HCT116 (cell line): Measurements from ENCODE around the gene SLC4A9. TPM values are rescaled to one million over a fixed set of nuclear protein-coding genes. Genes with fewer than 3 reads are reported as not detected.

ENCODE experiments used
- ATAC-seq: fragments of 200-7000 bp; cut with Tn5 transposase; 2 replicates; pipeline ENCODE4 v1.9.1; 2020; ENCODE audit warnings: mild to moderate bottlenecking, moderate library complexity
- BruUV-seq: library from RNA; stranded (reverse); fragments of 400-500 nt; replicated peaks from 2 replicates; lab custom pipeline; 2021; lab: Mats Ljungman, UMichigan
- CTCF ChIA-PET: fragments of 300-600 bp; sonication (Branson Sonifier 250); formaldehyde crosslinking; loops from one replicate; lab custom pipeline; 2021; ENCODE audit warnings: antibody characterized with exemption; lab: Charles Lee
- POLR2A ChIA-PET: fragments of 300-600, 350-600 bp; sonication (Branson Sonifier 250); formaldehyde crosslinking; loops from one replicate; lab custom pipeline; 2021; ENCODE audit warnings: antibody characterized with exemption; lab: Charles Lee
- RAD21 ChIA-PET, 2 experiments: fragments of 300-600 bp; sonication (Branson Sonifier 250); formaldehyde crosslinking; loops; one replicate each; lab custom pipeline; 2023; ENCODE audit warnings: low total read pairs in 2 of 2; ENCODE audit not compliant: uncharacterized antibody in 2 of 2, unreplicated experiment in 2 of 2, low non-redundant PET in 1 of 2; lab: Charles Lee
- DNase-seq: peaks from one replicate; pipeline ENCODE4 v3.0.0-alpha.2; 2010; ENCODE audit warnings: low read depth, low spot score
- H2AFZ ChIP-seq: fragments of 200-600 bp; shearing (Covaris generic), sonication (generic); 2 replicates; pipeline ENCODE4 v1.6.1; 2017; ENCODE audit warnings: low read depth, mixed run types, mixed read lengths, antibody characterized with exemption, low read length; ENCODE audit not compliant: poor library complexity, severe bottlenecking
- H3K27ac ChIP-seq: 2 replicates; pipeline ENCODE4 v1.5.1; 2012; ENCODE audit warnings: low read depth, low read length
- H3K27me3 ChIP-seq: fragments of 200-600 bp; sonication (generic); 2 replicates; pipeline ENCODE4 v1.6.1; 2016; ENCODE audit warnings: mixed run types, low read length, mixed read lengths; ENCODE audit not compliant: insufficient read depth
- H3K36me3 ChIP-seq, 2 experiments: fragments of 200-500 bp in 1 of 2; fragments of 200-600 bp in 1 of 2; sonication (Bioruptor generic) in 1 of 2; sonication (generic) in 1 of 2; 2 replicates each; pipeline versions ENCODE4 v1.5.1 to v1.6.1; 2014 to 2016; ENCODE audit warnings: low read length in 2 of 2, inconsistent platforms in 1 of 2, mixed read lengths in 1 of 2, mixed run types in 1 of 2; ENCODE audit not compliant: insufficient read depth in 2 of 2, control insufficient read depth in 1 of 2
- H3K4me1 ChIP-seq, 2 experiments: fragments of 200-600 bp in 1 of 2; sonication (generic) in 1 of 2; 2 replicates each; pipeline versions ENCODE4 v1.5.1 to v1.6.1; 2012 to 2017; ENCODE audit warnings: low read length in 2 of 2, inconsistent platforms in 1 of 2, mild to moderate bottlenecking in 1 of 2, mixed read lengths in 1 of 2, mixed run types in 1 of 2, moderate library complexity in 1 of 2; ENCODE audit not compliant: insufficient read depth in 2 of 2, control insufficient read depth in 1 of 2
- H3K4me2 ChIP-seq: fragments of 200-600 bp; sonication (generic); 2 replicates; pipeline ENCODE4 v1.6.1; 2017; ENCODE audit warnings: mixed run types, low read length, mixed read lengths
- H3K4me3 ChIP-seq, 2 experiments: fragments of 200-600 bp in 1 of 2; sonication (generic) in 1 of 2; replicated peaks in 1 of 2; 2 replicates each; pipeline ENCODE4 v1.5.1; 2011 to 2016; ENCODE audit warnings: low read length in 2 of 2, control low read depth in 1 of 2, low read depth in 1 of 2, mild to moderate bottlenecking in 1 of 2, mixed read lengths in 1 of 2, mixed run types in 1 of 2
- H3K79me2 ChIP-seq: fragments of 200-600 bp; sonication (generic); 2 replicates; pipeline ENCODE4 v1.6.1; 2017; ENCODE audit warnings: mild to moderate bottlenecking, mixed run types, low read length, moderate library complexity, mixed read lengths; ENCODE audit not compliant: insufficient read depth
- H3K9ac ChIP-seq: fragments of 200-600 bp; sonication (generic); 2 replicates; pipeline ENCODE4 v1.6.1; 2016; ENCODE audit warnings: low read length, mixed read lengths
- H3K9me2 ChIP-seq: fragments of 200-600 bp; sonication (generic), shearing (Covaris generic); 2 replicates; pipeline ENCODE4 v1.6.1; 2017; ENCODE audit warnings: mixed run types, mild to moderate bottlenecking, moderate library complexity; ENCODE audit not compliant: insufficient read depth
- H3K9me3 ChIP-seq, 2 experiments: fragments of 200-500 bp in 1 of 2; fragments of 200-600 bp in 1 of 2; sonication (Bioruptor generic) in 1 of 2; sonication (generic) in 1 of 2; 2 replicates each; pipeline ENCODE4 v1.6.1; 2014 to 2017; ENCODE audit warnings: low read length in 2 of 2, mixed read lengths in 2 of 2, inconsistent platforms in 1 of 2, low read depth in 1 of 2, mild to moderate bottlenecking in 1 of 2, mixed run types in 1 of 2, moderate library complexity in 1 of 2; ENCODE audit not compliant: control insufficient read depth in 1 of 2, insufficient read depth in 1 of 2
- H4K20me1 ChIP-seq: fragments of 200-600 bp; sonication (generic), shearing (Covaris generic); 2 replicates; pipeline ENCODE4 v1.6.1; 2017; ENCODE audit warnings: mixed run types, mild to moderate bottlenecking, moderate library complexity; ENCODE audit not compliant: insufficient read depth
- CBX3 ChIP-seq: IDR thresholded peaks from 2 replicates; pipeline ENCODE4 v1.6.1; 2012; ENCODE audit warnings: low read depth
- CEBPB ChIP-seq: IDR thresholded peaks from 2 replicates; pipeline ENCODE4 v1.6.1; 2012; ENCODE audit warnings: low read depth
- CTCF ChIP-seq, 3 experiments: fragments of 200-600 bp in 1 of 3; sonication (generic) in 1 of 3; IDR thresholded peaks in 2 of 3; conservative IDR thresholded peaks in 1 of 3; 2 replicates each; pipeline ENCODE4 v1.5.1; 2012 to 2017; ENCODE audit warnings: low read depth in 2 of 3, low read length in 2 of 3, antibody characterized with exemption in 1 of 3, borderline replicate concordance in 1 of 3, control low read depth in 1 of 3, mild to moderate bottlenecking in 1 of 3, mixed read lengths in 1 of 3, mixed run types in 1 of 3, moderate library complexity in 1 of 3; ENCODE audit not compliant: insufficient read depth in 1 of 3
- EGR1 ChIP-seq: IDR thresholded peaks from 2 replicates; pipeline ENCODE4 v1.6.1; 2012; ENCODE audit warnings: low read depth
- ELF1 ChIP-seq: IDR thresholded peaks from 2 replicates; pipeline ENCODE4 v1.6.1; 2012; ENCODE audit warnings: low read depth, borderline replicate concordance
- EZH2 ChIP-seq: fragments of 200-600 bp; sonication (generic); IDR thresholded peaks from 2 replicates; pipeline ENCODE4 v1.6.1; 2017; ENCODE audit warnings: antibody characterized with exemption, mixed run types
- EZH2phosphoT487 ChIP-seq: fragments of 200-600 bp; IDR thresholded peaks from 2 replicates; pipeline ENCODE4 v1.6.1; 2018; ENCODE audit warnings: antibody characterized with exemption, borderline replicate concordance
- JUND ChIP-seq: IDR thresholded peaks from 2 replicates; pipeline ENCODE4 v1.6.1; 2012
- POLR2A ChIP-seq: IDR thresholded peaks from 2 replicates; pipeline ENCODE4 v1.7.0; 2011; ENCODE audit warnings: borderline replicate concordance; ENCODE audit not compliant: insufficient read depth, insufficient read length; ENCODE audit errors: extremely low read depth
- POLR2AphosphoS5 ChIP-seq: IDR thresholded peaks from 2 replicates; pipeline ENCODE4 v1.6.1; 2011; ENCODE audit warnings: mild to moderate bottlenecking, low read depth, low read length, moderate library complexity
- SIN3A ChIP-seq: IDR thresholded peaks from 2 replicates; pipeline ENCODE4 v1.6.1; 2012; ENCODE audit warnings: low read depth
- SP1 ChIP-seq: IDR thresholded peaks from 2 replicates; pipeline ENCODE4 v1.6.1; 2012; ENCODE audit warnings: low read depth
- SRF ChIP-seq: IDR thresholded peaks from 2 replicates; pipeline ENCODE4 v1.6.1; 2012; ENCODE audit warnings: low read depth
- TCF7L2 ChIP-seq: IDR thresholded peaks from 2 replicates; pipeline ENCODE4 v1.7.0; 2011; ENCODE audit warnings: borderline replicate concordance, inconsistent platforms; ENCODE audit not compliant: insufficient read depth, insufficient read length; ENCODE audit errors: extremely low read depth
- YY1 ChIP-seq: IDR thresholded peaks from 2 replicates; pipeline ENCODE4 v1.6.1; 2011; ENCODE audit warnings: low read length, low read depth, moderate library complexity, mild to moderate bottlenecking; ENCODE audit not compliant: insufficient replicate concordance; ENCODE audit errors: extremely low read depth
- ZBTB33 ChIP-seq: IDR thresholded peaks from 2 replicates; pipeline ENCODE4 v1.6.1; 2011; ENCODE audit warnings: mild to moderate bottlenecking, low read length, moderate library complexity; ENCODE audit not compliant: insufficient replicate concordance; ENCODE audit errors: extremely low read depth
- ZFX ChIP-seq: fragments of 450-650 bp; IDR thresholded peaks from 2 replicates; pipeline ENCODE4 v1.6.1; 2017
- ZNF274 ChIP-seq: fragments of 200-500 bp; sonication (Bioruptor generic); IDR thresholded peaks from 2 replicates; pipeline ENCODE4 v1.6.1; 2014; ENCODE audit warnings: mild to moderate bottlenecking, low read depth, low read length, inconsistent platforms
- intact Hi-C: fragments of 100-400 bp; cut with micrococcal nuclease; formaldehyde crosslinking; loops from 2 replicates; pipeline ENCODE4 v1.10.0; 2022
- total RNA-seq: library from RNA; stranded (reverse); gene quantifications from one replicate; pipeline ENCODE4 v1.2.1, GENCODE V29; 2021; ENCODE audit not compliant: unreplicated experiment
- TF ChIP-seq, protein P1 (sequence below): IDR thresholded peaks from 2 replicates; pipeline ENCODE4 v1.6.1; 2012; ENCODE audit warnings: low read depth

SLC4A9 gene
- total RNA-seq, 1 experiment from 2014 or later: 0.49 TPM

DNA sequence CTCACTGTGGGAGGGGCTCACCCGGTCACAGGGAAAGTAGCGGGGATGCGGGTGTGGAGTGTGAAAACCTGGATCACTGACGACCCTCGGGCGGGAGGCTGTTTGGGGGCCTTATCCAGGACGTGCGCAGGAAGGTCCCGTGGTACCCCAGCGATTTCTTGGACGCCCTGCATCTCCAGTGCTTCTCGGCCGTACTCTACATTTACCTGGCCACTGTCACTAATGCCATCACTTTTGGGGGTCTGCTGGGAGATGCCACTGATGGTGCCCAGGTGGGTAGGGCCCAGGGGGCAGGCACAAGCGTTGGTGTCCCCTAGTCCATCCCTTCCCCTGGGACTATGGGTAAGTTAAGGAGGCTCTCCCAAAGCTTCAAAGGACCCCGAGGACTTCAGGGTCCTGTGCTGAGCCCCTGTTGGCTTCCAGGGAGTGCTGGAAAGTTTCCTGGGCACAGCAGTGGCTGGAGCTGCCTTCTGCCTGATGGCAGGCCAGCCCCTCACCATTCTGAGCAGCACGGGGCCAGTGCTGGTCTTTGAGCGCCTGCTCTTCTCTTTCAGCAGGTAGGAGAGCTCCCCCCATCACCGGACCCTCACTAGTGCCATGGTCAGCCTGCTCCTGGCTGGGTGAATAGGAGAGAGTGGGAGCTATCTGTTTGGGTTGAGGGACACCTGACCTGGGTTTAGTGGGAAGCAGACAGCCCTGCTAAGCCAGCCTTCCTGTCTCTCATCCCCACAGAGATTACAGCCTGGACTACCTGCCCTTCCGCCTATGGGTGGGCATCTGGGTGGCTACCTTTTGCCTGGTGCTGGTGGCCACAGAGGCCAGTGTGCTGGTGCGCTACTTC lies 3.9 kb downstream of the SLC4A9 start:
- H2AFZ ChIP-seq: no peak overlapping the region
- H3K9me2 ChIP-seq: no peaks in the 10 kb centered on the region
- no peaks in the 10 kb centered on the region for H3K27me3 ChIP-seq
- H3K4me2 ChIP-seq: peak overlapping the region; percentile 76
- POLR2A ChIA-PET: interaction anchor here (1.0 to 1.4 kb wide), 3 partner anchors 9 to 357 kb away, joined by 3 to 4 read pairs (median 3); partner anchors contain the start of gene HBEGF
- CTCF ChIA-PET: interaction anchor here (0.6 to 2.6 kb wide), 15 partner anchors 9 to 356 kb away, joined by 3 to 28 read pairs (median 5); partner anchors contain the start of genes ANKHD1, EIF4EBP3, HBEGF and IK
- H4K20me1 ChIP-seq: no peaks in the 10 kb centered on the region
- ATAC-seq: no peak
- H3K4me1 ChIP-seq: peaks cover 3 to 32% of the 10 kb centered on the region in 2 experiments; a peak in 3 of 4 replicates
- intact Hi-C loops: loop anchor here (2.0 kb wide), 1 partner anchor 355 kb away; no protein-coding TSS in a partner anchor
- H3K9me3 ChIP-seq: no peaks in the 10 kb centered on the region
- no peaks in the 10 kb centered on the region for H3K36me3 ChIP-seq
- H3K9ac ChIP-seq: peak overlapping the region; percentile 41; the same call in 1 of the 2 replicates
- no peaks in the 10 kb centered on the region for H3K79me2 ChIP-seq
- no peak for DNase-seq
- no TSS peak for BruUV-seq
- no peak overlapping the region; the same call in 1 of the 2 replicates for H3K27ac ChIP-seq
- RAD21 ChIA-PET: no interaction called here
- TF ChIP-seq, protein P1, sequence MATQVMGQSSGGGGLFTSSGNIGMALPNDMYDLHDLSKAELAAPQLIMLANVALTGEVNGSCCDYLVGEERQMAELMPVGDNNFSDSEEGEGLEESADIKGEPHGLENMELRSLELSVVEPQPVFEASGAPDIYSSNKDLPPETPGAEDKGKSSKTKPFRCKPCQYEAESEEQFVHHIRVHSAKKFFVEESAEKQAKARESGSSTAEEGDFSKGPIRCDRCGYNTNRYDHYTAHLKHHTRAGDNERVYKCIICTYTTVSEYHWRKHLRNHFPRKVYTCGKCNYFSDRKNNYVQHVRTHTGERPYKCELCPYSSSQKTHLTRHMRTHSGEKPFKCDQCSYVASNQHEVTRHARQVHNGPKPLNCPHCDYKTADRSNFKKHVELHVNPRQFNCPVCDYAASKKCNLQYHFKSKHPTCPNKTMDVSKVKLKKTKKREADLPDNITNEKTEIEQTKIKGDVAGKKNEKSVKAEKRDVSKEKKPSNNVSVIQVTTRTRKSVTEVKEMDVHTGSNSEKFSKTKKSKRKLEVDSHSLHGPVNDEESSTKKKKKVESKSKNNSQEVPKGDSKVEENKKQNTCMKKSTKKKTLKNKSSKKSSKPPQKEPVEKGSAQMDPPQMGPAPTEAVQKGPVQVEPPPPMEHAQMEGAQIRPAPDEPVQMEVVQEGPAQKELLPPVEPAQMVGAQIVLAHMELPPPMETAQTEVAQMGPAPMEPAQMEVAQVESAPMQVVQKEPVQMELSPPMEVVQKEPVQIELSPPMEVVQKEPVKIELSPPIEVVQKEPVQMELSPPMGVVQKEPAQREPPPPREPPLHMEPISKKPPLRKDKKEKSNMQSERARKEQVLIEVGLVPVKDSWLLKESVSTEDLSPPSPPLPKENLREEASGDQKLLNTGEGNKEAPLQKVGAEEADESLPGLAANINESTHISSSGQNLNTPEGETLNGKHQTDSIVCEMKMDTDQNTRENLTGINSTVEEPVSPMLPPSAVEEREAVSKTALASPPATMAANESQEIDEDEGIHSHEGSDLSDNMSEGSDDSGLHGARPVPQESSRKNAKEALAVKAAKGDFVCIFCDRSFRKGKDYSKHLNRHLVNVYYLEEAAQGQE: no peak
- TF ChIP-seq EZH2 (no peak), EZH2phosphoT487 (no peak), SRF (no peak), ELF1 (no peak), EGR1 (no peak), SP1 (no peak), JUND (no peak), CBX3 (no peak), ZBTB33 (no peak), POLR2AphosphoS5 (no peak), CTCF (IDR thresholded peaks at IDR 0.05 in 2 of 3, conservative IDR thresholded peaks at IDR 0.05 in 1 of 3; ENCODE audit: borderline replicate concordance in 1 of 3, insufficient read depth in 1 of 3, low read depth in 2 of 3, low read length in 2 of 3) (no peak), TCF7L2 (no peak), ZFX (no peak), CEBPB (no peak), YY1 (no peak), SIN3A (no peak), POLR2A (no peak), ZNF274 (no peak)
- H3K4me3 ChIP-seq: peak overlapping the region; percentile 31 to 49
